HT-29 (cell line): Measurements from ENCODE around the gene DCAF10. TPM values are rescaled to one million over a fixed set of nuclear protein-coding genes. Genes with fewer than 3 reads are reported as not detected.
"Not testable (repeated sequence)": the region's sequence is repeated elsewhere in the genome, so short reads cannot be mapped to it uniquely, and the experiment has no call there.

Experiments
- DNase-seq: peaks from one replicate; pipeline ENCODE4 v3.0.0-alpha.2; 2015; ENCODE audit warnings: low spot score
- total RNA-seq: library from RNA; depleted of rRNA; stranded (reverse); fragments of >200 nt; shearing (Covaris generic); gene quantifications from 2 replicates; pipeline ENCODE4 v1.2.3, GENCODE V29; 2014; rRNA removed

DCAF10 gene
- total RNA-seq, 1 experiment from 2014 or later = 6.0 TPM

GRCh38 chr9:37906312-37907239 is 106.0 kb downstream of the DCAF10 start:
- DNase-seq = no peak

- DNase-seq = no peak
These were observed 107.7 kb downstream of the DCAF10 start for GRCh38 chr9:37908283-37908682.

- DNase-seq = no peak
These were observed 108.1 kb downstream of the DCAF10 start for GRCh38 chr9:37908698-37909186.

- no peak for DNase-seq
These were observed 108.7 kb downstream of the DCAF10 start for GRCh38 chr9:37909326-37909725.

GRCh38 chr9:37909836-37910235 is 109.2 kb downstream of the DCAF10 start:
- DNase-seq = not testable (repeated sequence)

- no peak for DNase-seq
These were observed 109.7 kb downstream of the DCAF10 start for GRCh38 chr9:37910271-37910670.

- no peak for DNase-seq
These were observed 110.7 kb downstream of the DCAF10 start for GRCh38 chr9:37911271-37911681.

GRCh38 chr9:37913480-37914153 is 113.0 kb downstream of the DCAF10 start:
- DNase-seq = peak; percentile 91

GRCh38 chr9:37914154-37914551 is 113.6 kb downstream of the DCAF10 start:
- DNase-seq = no peak

GRCh38 chr9:37914701-37915358 is 114.2 kb downstream of the DCAF10 start:
- DNase-seq = no peak

- DNase-seq = no peak
These were observed 115.4 kb downstream of the DCAF10 start for GRCh38 chr9:37915911-37916470.

- DNase-seq = no peak
These were observed 116.1 kb downstream of the DCAF10 start for GRCh38 chr9:37916471-37917312.

Other genes with a start within 250 kb of the DCAF10 start
- 3.4 and 7.4 TPM in 2 replicates for gene FBXO10, start 224.4 kb upstream of the DCAF10 start, total RNA-seq
- 215 and 224 TPM in 2 replicates for gene TOMM5, start 208.2 kb upstream of the DCAF10 start, total RNA-seq
- gene FRMPD1, start 149.8 kb upstream of the DCAF10 start, total RNA-seq = not detected in 2 replicates
- 0.44 and 0.76 TPM in 2 replicates for gene TRMT10B, start 47.0 kb upstream of the DCAF10 start, total RNA-seq
- 66.4 and 92.7 TPM in 2 replicates for gene EXOSC3, start 15.7 kb upstream of the DCAF10 start, total RNA-seq
- 8.5 and 9.9 TPM in 2 replicates for gene SLC25A51, start 103.3 kb downstream of the DCAF10 start, total RNA-seq